Endothelial cell of umbilical vein (primary cell): ENCODE measurements around the gene DDX25. TPM values are rescaled to one million over a fixed set of nuclear protein-coding genes. Genes with fewer than 3 reads are reported as not detected.

Source experiments
- BruUV-seq: library from RNA; stranded (reverse); fragments of 400-500 nt; replicated peaks from 2 replicates; lab custom pipeline; 2021; lab: Mats Ljungman, UMichigan
- CTCF ChIA-PET: fragments of 300-600, 350-600 bp; sonication (Branson Sonifier 250); formaldehyde crosslinking; loops from one replicate; lab custom pipeline; 2021; ENCODE audit warnings: antibody characterized with exemption, inconsistent platforms; lab: Charles Lee
- POLR2A ChIA-PET: fragments of 300-600, 350-600 bp; sonication (Branson Sonifier 250); formaldehyde crosslinking; loops from one replicate; lab custom pipeline; 2021; ENCODE audit warnings: antibody characterized with exemption, inconsistent platforms; lab: Charles Lee
- DNase-seq: peaks from one replicate; pipeline ENCODE4 v3.0.0-alpha.2; 2011; ENCODE audit warnings: low read depth, low spot score
- FAIRE-seq: peaks from 2 replicates; lab custom pipeline; 2011; peaks lifted over from hg19 to GRCh38; lab: Jason Lieb, UNC
- H2AFZ ChIP-seq: 2 replicates; pipeline ENCODE4 v1.6.0; 2012; ENCODE audit warnings: low read depth, low read length, control low read depth, inconsistent platforms
- H3K27ac ChIP-seq: 2 replicates; pipeline ENCODE4 v1.5.1; 2011; ENCODE audit warnings: low read depth, mild to moderate bottlenecking, control low read depth, low read length, moderate library complexity; ENCODE audit not compliant: insufficient read depth
- H3K27me3 ChIP-seq, 2 experiments: 2 replicates each; pipeline versions ENCODE4 v1.6.0 to v1.6.1; 2011; ENCODE audit warnings: low read length in 2 of 2, mixed read lengths in 1 of 2; ENCODE audit not compliant: control insufficient read depth in 2 of 2, insufficient read depth in 2 of 2
- H3K36me3 ChIP-seq, 2 experiments: 2 replicates in 1 of 2; 3 replicates in 1 of 2; pipeline ENCODE4 v1.5.1; 2011; ENCODE audit warnings: low read length in 2 of 2, mild to moderate bottlenecking in 1 of 2, moderate library complexity in 1 of 2; ENCODE audit not compliant: control insufficient read depth in 2 of 2, insufficient read depth in 2 of 2; ENCODE audit errors: extremely low read depth in 1 of 2
- H3K4me1 ChIP-seq: 3 replicates; pipeline ENCODE4 v1.5.1; 2011; ENCODE audit warnings: mild to moderate bottlenecking, low read length; ENCODE audit not compliant: control insufficient read depth, insufficient read depth; ENCODE audit errors: extremely low read depth
- H3K4me2 ChIP-seq: 2 replicates; pipeline ENCODE4 v1.6.1; 2011; ENCODE audit warnings: low read length, control low read depth, mixed read lengths; ENCODE audit not compliant: insufficient read depth
- H3K4me3 ChIP-seq, 3 experiments: fragments of 200-600 bp in 1 of 3; sonication (generic), shearing (Covaris generic) in 1 of 3; replicated peaks in 1 of 3; 2 replicates each; pipeline ENCODE4 v1.5.1; 2011 to 2016; ENCODE audit warnings: control low read depth in 3 of 3, low read length in 3 of 3, mild to moderate bottlenecking in 2 of 3, inconsistent platforms in 1 of 3, low read depth in 1 of 3, moderate library complexity in 1 of 3; ENCODE audit not compliant: insufficient read depth in 1 of 3
- H3K79me2 ChIP-seq: 2 replicates; pipeline ENCODE4 v1.6.0; 2012; ENCODE audit warnings: low read length, inconsistent platforms; ENCODE audit not compliant: control insufficient read depth, insufficient read depth
- H3K9ac ChIP-seq: replicated peaks from 2 replicates; pipeline ENCODE3; 2011; ENCODE audit warnings: low read length, control low read depth; ENCODE audit not compliant: insufficient read depth; ENCODE audit errors: extremely low read depth
- H3K9me1 ChIP-seq: replicated peaks from 3 replicates; pipeline ENCODE4 v1.6.0; 2011; ENCODE audit warnings: mild to moderate bottlenecking, low read length; ENCODE audit not compliant: control insufficient read depth, insufficient read depth; ENCODE audit errors: extremely low read depth
- H3K9me3 ChIP-seq: replicated peaks from 2 replicates; pipeline ENCODE4 v1.5.1; 2012; ENCODE audit warnings: low read length, inconsistent platforms; ENCODE audit not compliant: control insufficient read depth, insufficient read depth
- H4K20me1 ChIP-seq: replicated peaks from 2 replicates; pipeline ENCODE3; 2011; ENCODE audit warnings: mild to moderate bottlenecking, low read length; ENCODE audit not compliant: control insufficient read depth, insufficient read depth; ENCODE audit errors: extremely low read depth
- CTCF ChIP-seq, 2 donors: IDR thresholded peaks; 1 replicate in 1 of 2; 2 replicates in 1 of 2; pipeline ENCODE4 v1.5.1; 2011; ENCODE audit warnings: low read length in 2 of 2, mild to moderate bottlenecking in 2 of 2, moderate library complexity in 2 of 2, control low read depth in 1 of 2, inconsistent platforms in 1 of 2, low read depth in 1 of 2; ENCODE audit not compliant: insufficient read depth in 1 of 2; ENCODE audit errors: extremely low read depth in 1 of 2
- EZH2 ChIP-seq: IDR thresholded peaks from 2 replicates; pipeline ENCODE4 v1.6.1; 2012; ENCODE audit warnings: borderline replicate concordance, low read depth, mild to moderate bottlenecking, moderate library complexity, low read length, inconsistent platforms; ENCODE audit not compliant: severe bottlenecking
- FOS ChIP-seq: IDR thresholded peaks from 2 replicates; pipeline ENCODE4 v1.6.1; 2011; ENCODE audit warnings: mild to moderate bottlenecking, low read length, moderate library complexity, borderline replicate concordance; ENCODE audit not compliant: insufficient read depth
- GATA2 ChIP-seq: IDR thresholded peaks from 2 replicates; pipeline ENCODE4 v1.7.0; 2011; ENCODE audit warnings: low read depth, mild to moderate bottlenecking, moderate library complexity, mixed read lengths, low read length; ENCODE audit not compliant: insufficient read length, insufficient read depth
- JUN ChIP-seq: IDR thresholded peaks from 2 replicates; pipeline ENCODE4 v1.6.1; 2011; ENCODE audit warnings: borderline replicate concordance, low read depth; ENCODE audit not compliant: insufficient read length, insufficient read depth
- MYC ChIP-seq: IDR thresholded peaks from one replicate; pipeline ENCODE4 v1.6.1; 2011; ENCODE audit warnings: mild to moderate bottlenecking, low read depth, low read length
- POLR2A ChIP-seq: IDR thresholded peaks from 2 replicates; pipeline ENCODE4 v1.6.1; 2012; ENCODE audit warnings: low read depth, mild to moderate bottlenecking, control low read depth, low read length
- POLR2AphosphoS5 ChIP-seq: IDR thresholded peaks from 2 replicates; pipeline ENCODE4 v1.6.1; 2012; ENCODE audit warnings: low read depth, mild to moderate bottlenecking, control low read depth, low read length, moderate library complexity; ENCODE audit not compliant: insufficient read depth
- dilution Hi-C: fragments of 300-500 bp; cut with MboI; formaldehyde crosslinking; loops from one replicate; pipeline ENCODE4 v1.15.0; 2019; ENCODE audit warnings: low sequenced_read_pairs; ENCODE audit not compliant: extremely low pct_ligation_motif_present
- intact Hi-C: fragments of 100-400 bp; cut with micrococcal nuclease; formaldehyde crosslinking; loops from one replicate; pipeline ENCODE4 v1.10.0; 2022
- polyA plus RNA-seq, 4 experiments: library from polyadenylated mRNA; depleted of rRNA in 3 of 4; stranded (reverse) in 3 of 4; unstranded in 1 of 4; fragments of >200 nt; gene quantifications; 2 replicates each; pipeline versions ENCODE4 v1.2.1 to v1.2.3, GENCODE V29; 2011 to 2012; ENCODE audit warnings: missing spikeins in 1 of 4
- total RNA-seq: library from RNA; stranded (reverse); gene quantifications from 2 replicates; pipeline ENCODE4 v1.2.3, GENCODE V29; 2021
- TF ChIP-seq, protein P1 (sequence below): IDR thresholded peaks from 2 replicates; pipeline ENCODE4 v1.6.1; 2011; ENCODE audit not compliant: insufficient read depth, insufficient read length

DDX25 gene
- total and polyA plus RNA-seq, 2 donors (not counting 3 experiments of a cell fraction or from before 2014, with no cell fraction given): not detected

DNA sequence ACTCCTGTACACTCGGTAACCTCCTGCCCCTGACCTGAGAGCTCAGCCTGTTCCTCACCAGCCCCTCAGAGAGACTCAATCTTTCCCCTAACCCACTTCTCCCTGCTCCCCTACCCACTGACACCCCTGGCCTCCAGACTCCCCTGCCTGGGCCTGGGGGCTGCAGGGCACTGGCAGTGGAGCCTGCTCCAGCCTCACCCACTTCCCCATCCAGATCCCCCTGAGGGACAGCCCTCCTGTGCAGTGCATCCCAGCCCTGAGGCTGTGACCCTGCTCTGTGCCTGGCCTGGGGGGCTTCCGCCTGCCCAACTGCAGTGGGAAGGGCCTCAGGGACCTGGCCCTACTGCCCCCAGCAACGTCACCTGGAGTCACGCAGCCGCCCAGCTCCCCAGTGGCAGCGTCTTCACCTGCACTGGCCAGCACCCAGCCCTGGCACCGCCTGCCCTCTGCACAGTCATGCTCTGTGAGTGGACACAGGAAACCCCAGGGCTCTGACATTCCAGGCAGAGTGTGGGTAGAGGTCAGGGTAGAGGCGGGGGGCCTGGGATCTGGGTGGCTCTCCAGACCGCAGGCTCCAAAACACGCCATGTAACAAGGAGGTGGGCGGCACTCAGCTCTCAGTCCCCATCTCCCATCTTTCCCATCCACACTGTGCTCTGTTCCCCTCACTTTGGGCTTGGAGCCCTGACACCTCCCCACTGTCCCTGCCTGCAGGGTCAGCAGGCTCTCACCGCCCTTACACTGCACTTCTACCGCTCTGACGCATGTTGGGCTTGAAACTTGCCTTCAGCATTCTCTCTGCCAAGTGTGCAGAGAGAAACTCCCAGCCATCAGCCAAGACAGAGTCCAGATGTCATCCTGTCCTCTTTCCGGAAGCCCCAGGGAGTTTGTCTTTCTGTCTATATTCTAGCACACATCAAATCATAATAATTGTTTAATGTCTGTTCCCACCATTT lies 46.7 kb downstream of the DDX25 start:
- FAIRE-seq (no peak), DNase-seq (no peak)
- H3K27me3 ChIP-seq: no peaks in the 10 kb centered on the region
- H2AFZ ChIP-seq: no peak overlapping the region
- CTCF ChIA-PET: interaction anchor here (1.2 to 1.7 kb wide), 2 partner anchors 10 to 243 kb away, joined by 3 to 4 read pairs; no protein-coding TSS in a partner anchor
- H3K9me1 ChIP-seq: no peaks in the 10 kb centered on the region
- H3K4me1 ChIP-seq: no peaks in the 10 kb centered on the region
- no peak for TF ChIP-seq MYC
- dilution Hi-C loops (no loop called here), intact Hi-C loops (no loop called here)
- H3K36me3 ChIP-seq: no peaks in the 10 kb centered on the region
- no peaks in the 10 kb centered on the region for H3K79me2 ChIP-seq
- H4K20me1 ChIP-seq: no peaks in the 10 kb centered on the region
- BruUV-seq: no TSS peak
- no peak overlapping the region for H3K27ac ChIP-seq
- no peak overlapping the region for H3K4me2 ChIP-seq
- H3K9me3 ChIP-seq: no peaks in the 10 kb centered on the region
- no peak overlapping the region for H3K4me3 ChIP-seq
- no peak overlapping the region for H3K9ac ChIP-seq
- POLR2A ChIA-PET: no interaction called here

DNA sequence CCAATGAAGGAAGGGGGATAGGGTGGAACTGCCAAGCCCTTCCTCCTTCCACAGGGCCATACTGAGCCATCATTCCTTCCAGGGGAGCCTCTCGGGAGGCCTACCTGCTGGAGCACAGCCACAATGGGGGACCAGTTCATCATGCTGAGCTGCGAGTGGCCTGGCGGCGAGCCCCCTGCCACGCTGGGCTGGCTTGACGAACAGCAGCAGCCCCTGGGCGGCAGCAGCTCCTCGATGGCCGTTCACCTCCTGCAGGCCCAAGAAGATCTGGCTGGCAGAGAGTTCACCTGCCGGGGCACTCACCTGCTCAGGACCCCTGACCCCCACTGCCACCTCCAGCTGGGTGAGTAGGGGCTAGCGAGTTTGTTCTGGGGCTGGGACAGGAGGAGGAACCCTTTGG lies 47.4 kb downstream of the DDX25 start:
- DNase-seq (no peak), FAIRE-seq (no peak)
- Histone ChIP-seq H3K27me3 (no peaks in the 10 kb centered on the region), H3K9me3 (no peaks in the 10 kb centered on the region), H3K4me3 (no peak overlapping the region), H3K4me1 (no peaks in the 10 kb centered on the region), H3K9ac (no peak overlapping the region), H3K36me3 (no peaks in the 10 kb centered on the region), H3K4me2 (no peak overlapping the region), H3K9me1 (no peaks in the 10 kb centered on the region), H4K20me1 (no peaks in the 10 kb centered on the region), H3K27ac (no peak overlapping the region), H2AFZ (no peak overlapping the region), H3K79me2 (no peaks in the 10 kb centered on the region)
- dilution Hi-C loops: no loop called here
- TF ChIP-seq FOS: no peak
- TF ChIP-seq MYC: no peak
- TF ChIP-seq JUN: no peak
- no peak for TF ChIP-seq EZH2
- TF ChIP-seq POLR2AphosphoS5: no peak
- no peak for TF ChIP-seq GATA2
- TF ChIP-seq, protein P1, sequence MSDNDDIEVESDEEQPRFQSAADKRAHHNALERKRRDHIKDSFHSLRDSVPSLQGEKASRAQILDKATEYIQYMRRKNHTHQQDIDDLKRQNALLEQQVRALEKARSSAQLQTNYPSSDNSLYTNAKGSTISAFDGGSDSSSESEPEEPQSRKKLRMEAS: no peak
- no peak for TF ChIP-seq CTCF (IDR thresholded peaks at IDR 0.05; ENCODE audit: extremely low read depth in 1 of 2, insufficient read depth in 1 of 2, low read depth in 1 of 2, low read length in 2 of 2)
- no peak for TF ChIP-seq POLR2A
- intact Hi-C loops: no loop called here
- ChIA-PET POLR2A (no interaction called here), CTCF (interaction anchor here (0.9 kb wide), 1 partner anchor 10 kb away, joined by 4 read pairs; no protein-coding TSS in a partner anchor)
- no TSS peak for BruUV-seq
